Mesothelial cell of epicardium (in vitro differentiated cells): ENCODE measurements around the gene ADGRF4. TPM values are rescaled to one million over a fixed set of nuclear protein-coding genes. Genes with fewer than 3 reads are reported as not detected.

Experiments used
- DNase-seq, 2 experiments: peaks; one replicate each; pipeline ENCODE4 v3.0.0; 2021; ENCODE audit warnings: low spot score in 2 of 2; ENCODE audit not compliant: unreplicated experiment in 2 of 2
- H3K27ac Mint-ChIP-seq: 2 replicates; pipeline ENCODE4 v1.8.0; 2021; ENCODE audit warnings: mixed read lengths
- H3K27me3 Mint-ChIP-seq: 2 replicates; pipeline ENCODE4 v1.8.0; 2021; ENCODE audit warnings: low read depth, mixed read lengths
- H3K36me3 Mint-ChIP-seq: 2 replicates; pipeline ENCODE4 v1.8.0; 2021; ENCODE audit warnings: mixed read lengths
- H3K4me1 Mint-ChIP-seq: 2 replicates; pipeline ENCODE4 v1.8.0; 2021; ENCODE audit warnings: mixed read lengths
- H3K4me3 Mint-ChIP-seq: 2 replicates; pipeline ENCODE4 v1.8.0; 2021; ENCODE audit warnings: mild to moderate bottlenecking, moderate library complexity, mixed read lengths
- H3K9me3 Mint-ChIP-seq: 2 replicates; pipeline ENCODE4 v1.8.0; 2021; ENCODE audit warnings: mixed read lengths
- total RNA-seq: library from RNA; stranded (reverse); gene quantifications from 3 replicates; pipeline ENCODE4 v1.2.1, GENCODE V29; 2021
- TF ChIP-seq, protein P1 (sequence below): fragments of 200-600 bp; sonication (generic); IDR thresholded peaks from one replicate; pipeline ENCODE4 v1.5.0; 2021; ENCODE audit warnings: antibody characterized with exemption; ENCODE audit not compliant: unreplicated experiment

ADGRF4 gene
- total RNA-seq, 1 donor from 2014 or later, result 1.3 TPM

DNA sequence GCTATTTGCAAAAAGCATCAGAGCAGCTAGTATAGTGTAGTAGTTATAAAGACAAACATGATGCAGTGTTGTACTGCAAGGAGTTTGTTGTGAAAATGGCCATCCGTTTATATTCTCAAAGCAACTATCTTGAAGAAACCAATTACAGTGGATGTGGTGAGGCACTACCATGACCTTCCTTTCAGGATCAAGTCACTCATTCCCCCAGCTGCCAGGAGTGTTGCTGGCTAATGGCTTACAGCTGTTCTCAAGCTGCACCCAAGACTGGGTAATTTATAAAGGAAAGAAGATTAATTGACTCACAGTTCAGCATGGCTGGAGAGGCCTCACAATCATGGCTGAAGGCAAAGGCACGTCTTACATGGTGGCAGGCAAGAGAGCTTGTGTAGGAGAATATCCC, 29.0 kb downstream of the ADGRF4 start:
- DNase-seq, result no peak
- Mint-ChIP-seq H3K36me3 (no peaks in the 10 kb centered on the region), H3K27me3 (no peaks in the 10 kb centered on the region), H3K4me3 (no peak overlapping the region), H3K27ac (no peak overlapping the region), H3K9me3 (peaks cover 3% of the 10 kb centered on the region), H3K4me1 (peaks cover 3% of the 10 kb centered on the region)
- TF ChIP-seq, protein P1, sequence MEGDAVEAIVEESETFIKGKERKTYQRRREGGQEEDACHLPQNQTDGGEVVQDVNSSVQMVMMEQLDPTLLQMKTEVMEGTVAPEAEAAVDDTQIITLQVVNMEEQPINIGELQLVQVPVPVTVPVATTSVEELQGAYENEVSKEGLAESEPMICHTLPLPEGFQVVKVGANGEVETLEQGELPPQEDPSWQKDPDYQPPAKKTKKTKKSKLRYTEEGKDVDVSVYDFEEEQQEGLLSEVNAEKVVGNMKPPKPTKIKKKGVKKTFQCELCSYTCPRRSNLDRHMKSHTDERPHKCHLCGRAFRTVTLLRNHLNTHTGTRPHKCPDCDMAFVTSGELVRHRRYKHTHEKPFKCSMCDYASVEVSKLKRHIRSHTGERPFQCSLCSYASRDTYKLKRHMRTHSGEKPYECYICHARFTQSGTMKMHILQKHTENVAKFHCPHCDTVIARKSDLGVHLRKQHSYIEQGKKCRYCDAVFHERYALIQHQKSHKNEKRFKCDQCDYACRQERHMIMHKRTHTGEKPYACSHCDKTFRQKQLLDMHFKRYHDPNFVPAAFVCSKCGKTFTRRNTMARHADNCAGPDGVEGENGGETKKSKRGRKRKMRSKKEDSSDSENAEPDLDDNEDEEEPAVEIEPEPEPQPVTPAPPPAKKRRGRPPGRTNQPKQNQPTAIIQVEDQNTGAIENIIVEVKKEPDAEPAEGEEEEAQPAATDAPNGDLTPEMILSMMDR, result no peak

- DNase-seq, result no peak
- Mint-ChIP-seq H3K4me3 (no peak overlapping the region), H3K4me1 (no peaks in the 10 kb centered on the region), H3K9me3 (peaks cover 3% of the 10 kb centered on the region), H3K27me3 (no peaks in the 10 kb centered on the region), H3K36me3 (no peaks in the 10 kb centered on the region), H3K27ac (no peak overlapping the region)
- TF ChIP-seq, protein P1, result no peak
Measured at GRCh38 chr6:47729019-47729418, 30.6 kb downstream of the ADGRF4 start.

- Mint-ChIP-seq H3K4me1 (no peaks in the 10 kb centered on the region), H3K36me3 (no peaks in the 10 kb centered on the region), H3K9me3 (peaks cover 3% of the 10 kb centered on the region), H3K27me3 (no peaks in the 10 kb centered on the region), H3K27ac (no peak overlapping the region), H3K4me3 (no peak overlapping the region)
- TF ChIP-seq, protein P1, result no peak
- DNase-seq, result no peak
Measured at GRCh38 chr6:47729457-47729856, 31.1 kb downstream of the ADGRF4 start.

DNA sequence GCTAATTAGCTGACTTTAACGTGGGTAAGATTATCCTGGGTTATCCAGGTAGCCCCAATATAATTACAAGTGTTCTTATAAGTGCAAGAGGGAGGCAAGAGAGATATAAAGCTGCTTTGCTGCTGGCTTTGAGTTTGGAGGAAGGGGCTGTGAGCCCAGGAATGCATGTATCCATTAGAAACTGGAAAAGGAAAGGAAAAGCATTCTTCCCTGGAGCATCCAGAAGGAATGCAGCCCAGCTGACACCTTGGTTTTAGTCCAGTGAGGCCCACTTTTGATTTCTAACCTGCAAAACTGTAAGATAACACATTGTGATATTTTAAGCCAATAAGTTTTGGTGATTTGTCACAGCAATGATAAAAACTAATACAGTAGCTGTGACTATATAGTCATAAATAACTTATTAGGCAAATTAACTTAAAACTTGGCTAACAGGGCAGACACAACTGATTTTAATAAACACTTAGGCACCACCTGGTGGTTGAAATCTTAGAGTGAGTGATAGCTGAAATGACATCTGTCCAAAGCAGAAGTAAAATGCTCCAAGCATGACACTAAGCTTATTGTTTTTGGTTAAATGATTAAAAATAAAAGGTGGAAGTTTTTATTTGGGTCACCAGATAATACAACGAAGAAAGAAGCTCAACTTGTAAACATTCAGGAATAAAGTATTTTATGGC, 35.6 kb downstream of the ADGRF4 start:
- no peaks in the 10 kb centered on the region for H3K4me1 Mint-ChIP-seq
- TF ChIP-seq, protein P1, result no peak
- DNase-seq, result no peak
- H3K27ac Mint-ChIP-seq, result no peak overlapping the region
- H3K36me3 Mint-ChIP-seq, result no peaks in the 10 kb centered on the region
- H3K4me3 Mint-ChIP-seq, result no peak overlapping the region
- H3K27me3 Mint-ChIP-seq, result no peaks in the 10 kb centered on the region
- no peaks in the 10 kb centered on the region for H3K9me3 Mint-ChIP-seq

- H3K4me3 Mint-ChIP-seq, result no peak overlapping the region
- H3K27me3 Mint-ChIP-seq, result no peaks in the 10 kb centered on the region
- no peaks in the 10 kb centered on the region for H3K4me1 Mint-ChIP-seq
- no peak for DNase-seq
- no peaks in the 10 kb centered on the region for H3K9me3 Mint-ChIP-seq
- no peak overlapping the region for H3K27ac Mint-ChIP-seq
- TF ChIP-seq, protein P1, result no peak
- H3K36me3 Mint-ChIP-seq, result no peaks in the 10 kb centered on the region
Measured at GRCh38 chr6:47734831-47735481, 36.6 kb downstream of the ADGRF4 start.
